Bronchial epithelial cell (primary cell): ENCODE measurements around the gene VPS29. TPM values are rescaled to one million over a fixed set of nuclear protein-coding genes. Genes with fewer than 3 reads are reported as not detected.

ENCODE experiments used
- DNase-seq: peaks from one replicate; pipeline ENCODE4 v3.0.0-alpha.2; 2010; ENCODE audit warnings: low read depth
- FAIRE-seq: peaks from 2 replicates; lab custom pipeline; 2011; peaks lifted over from hg19 to GRCh38; lab: Jason Lieb, UNC
- H3K27me3 ChIP-seq: 2 replicates; pipeline ENCODE4 v1.5.1; 2011; ENCODE audit warnings: low read length; ENCODE audit not compliant: control insufficient read depth, insufficient read depth
- H3K36me3 ChIP-seq: 2 replicates; pipeline ENCODE4 v1.5.1; 2011; ENCODE audit warnings: low read length; ENCODE audit not compliant: control insufficient read depth, insufficient read depth
- H3K4me3 ChIP-seq: 2 replicates; pipeline ENCODE4 v1.5.1; 2011; ENCODE audit warnings: mild to moderate bottlenecking, low read depth, low read length, control low read depth
- CTCF ChIP-seq: IDR thresholded peaks from 2 replicates; pipeline ENCODE4 v1.5.1; 2011; ENCODE audit warnings: mild to moderate bottlenecking, moderate library complexity, low read length, control low read depth, inconsistent platforms; ENCODE audit not compliant: insufficient read depth, severe bottlenecking
- total RNA-seq: library from RNA; depleted of rRNA; stranded (reverse); fragments of >200 nt; gene quantifications from 2 replicates; pipeline ENCODE4 v1.2.1, GENCODE V29; 2014

The VPS29 gene
- total RNA-seq, 1 donor from 2014 or later: 55.3 TPM

DNA sequence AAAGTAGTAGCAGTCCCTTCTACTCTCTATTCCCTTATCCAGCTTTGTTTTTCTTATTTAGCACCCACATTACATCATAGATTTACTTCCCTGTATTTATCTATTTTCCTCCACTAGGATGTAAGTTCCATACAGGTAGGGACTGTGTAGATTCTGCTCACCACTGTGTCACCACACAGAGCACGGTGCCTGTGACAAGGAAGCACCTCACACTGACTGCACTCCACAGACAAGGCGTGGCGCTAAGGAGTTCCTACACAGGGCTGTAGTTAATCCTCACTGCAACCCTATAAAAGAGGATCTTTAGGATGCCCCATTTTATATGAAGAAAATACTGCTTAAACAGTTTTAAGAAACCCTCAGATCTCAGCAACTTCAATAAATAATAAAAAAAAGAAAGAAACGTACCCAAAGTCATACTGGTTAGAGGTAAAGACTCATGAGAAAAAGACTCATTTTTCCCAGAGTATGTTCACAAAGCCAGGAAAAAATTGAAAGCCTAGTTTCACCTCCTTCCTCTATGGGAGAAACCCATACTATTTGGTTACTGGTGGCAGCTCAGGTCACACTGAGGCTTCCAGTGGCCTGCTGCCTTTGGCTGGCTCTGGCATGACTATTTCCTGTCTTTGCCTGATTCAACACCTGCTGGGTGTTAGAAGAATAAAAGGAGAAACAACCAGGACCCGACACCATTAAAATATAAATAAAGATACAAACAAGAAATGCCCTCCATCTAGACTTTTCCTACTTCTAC lies 37.1 kb upstream of the VPS29 start:
- FAIRE-seq: no peak
- Histone ChIP-seq H3K27me3 (no peaks in the 10 kb centered on the region), H3K4me3 (no peak overlapping the region), H3K36me3 (peaks cover 7% of the 10 kb centered on the region)
- no peak for TF ChIP-seq CTCF
- DNase-seq: no peak

DNA sequence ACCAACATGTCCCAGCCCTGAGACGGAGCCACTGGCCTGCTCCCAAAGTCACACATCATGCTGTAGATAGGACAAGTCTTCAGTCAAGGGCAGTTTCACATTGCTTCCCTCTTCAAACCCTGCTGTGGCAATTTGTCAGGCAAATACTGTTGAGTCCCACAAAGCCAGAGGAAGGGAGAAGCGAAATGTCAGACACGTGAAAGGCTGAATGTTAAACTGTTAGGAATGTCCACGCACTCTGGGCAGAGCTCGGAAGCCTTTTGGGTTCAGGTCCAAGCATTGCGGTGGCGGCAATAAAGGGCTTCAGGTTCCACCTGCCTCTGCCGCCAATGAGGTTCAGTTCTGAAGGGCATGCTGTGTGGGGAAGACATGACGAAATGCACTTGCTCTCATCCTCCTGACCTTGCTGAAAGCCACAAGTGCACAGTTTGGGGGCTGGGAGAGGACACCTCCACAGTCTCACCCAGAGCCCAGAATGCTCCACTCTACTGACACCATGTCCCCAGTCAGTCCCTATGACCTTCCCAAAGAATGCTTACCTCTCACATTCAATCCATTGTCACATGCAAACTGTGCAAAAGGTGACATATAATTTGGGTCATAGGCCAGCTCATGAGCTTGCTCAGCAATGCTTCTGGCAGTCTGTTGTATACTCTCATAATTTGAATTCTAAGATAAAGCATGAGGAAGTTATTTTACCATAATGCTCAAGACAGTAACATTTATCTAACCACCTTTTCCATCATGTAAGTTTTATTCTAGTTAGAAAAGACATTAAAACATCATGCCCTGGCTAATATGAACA lies 35.9 kb upstream of the VPS29 start:
- FAIRE-seq (peak; percentile 62), DNase-seq (peak; percentile 54)
- no peak for TF ChIP-seq CTCF

GRCh38 chr12:110536834-110537604 lies 35.1 kb upstream of the VPS29 start:
- DNase-seq (peak; percentile 77), FAIRE-seq (peak; percentile 79)
- Histone ChIP-seq H3K4me3 (no peak overlapping the region), H3K36me3 (peaks cover 7% of the 10 kb centered on the region), H3K27me3 (no peaks in the 10 kb centered on the region)
- TF ChIP-seq CTCF: no peak

More for the DNA sequence above, 35.9 kb upstream of the VPS29 start:
- Histone ChIP-seq H3K4me3 (no peak overlapping the region), H3K27me3 (no peaks in the 10 kb centered on the region), H3K36me3 (peaks cover 7% of the 10 kb centered on the region)

- Histone ChIP-seq H3K4me3 (no peak overlapping the region), H3K27me3 (no peaks in the 10 kb centered on the region), H3K36me3 (peaks cover 9% of the 10 kb centered on the region)
- DNase-seq (no peak), FAIRE-seq (no peak)
- no peak for TF ChIP-seq CTCF
Measured at GRCh38 chr12:110534811-110535210, 32.9 kb upstream of the VPS29 start.

DNA sequence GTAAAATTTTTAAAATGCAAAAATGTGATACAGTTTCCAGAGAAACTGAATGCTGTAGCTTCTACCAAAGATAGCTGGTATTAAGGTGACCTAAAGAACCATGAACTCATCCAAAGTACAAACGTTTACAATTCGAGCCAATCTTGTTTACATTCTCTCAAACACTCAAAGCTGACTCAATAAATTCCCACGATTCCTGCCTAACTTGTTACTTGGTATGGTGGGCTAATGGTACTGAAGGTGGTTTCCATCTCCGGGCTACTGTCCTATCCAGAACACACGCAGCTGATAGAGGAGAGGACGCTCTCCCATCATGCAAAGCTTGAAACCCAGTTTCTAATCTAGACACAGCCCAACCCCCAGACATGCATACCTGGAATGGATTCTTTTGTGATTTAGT lies 31.7 kb upstream of the VPS29 start:
- peak; percentile 68 for DNase-seq
- Histone ChIP-seq H3K27me3 (no peaks in the 10 kb centered on the region), H3K4me3 (no peak overlapping the region), H3K36me3 (peaks cover 9% of the 10 kb centered on the region)
- no peak for FAIRE-seq
- TF ChIP-seq CTCF: no peak
